ENCODE measurements around the gene GPRIN2.
"Not testable (repeated sequence)": the region's sequence is repeated elsewhere in the genome, so short reads cannot be mapped to it uniquely, and the experiment has no call there.

Gene GPRIN2

DNA sequence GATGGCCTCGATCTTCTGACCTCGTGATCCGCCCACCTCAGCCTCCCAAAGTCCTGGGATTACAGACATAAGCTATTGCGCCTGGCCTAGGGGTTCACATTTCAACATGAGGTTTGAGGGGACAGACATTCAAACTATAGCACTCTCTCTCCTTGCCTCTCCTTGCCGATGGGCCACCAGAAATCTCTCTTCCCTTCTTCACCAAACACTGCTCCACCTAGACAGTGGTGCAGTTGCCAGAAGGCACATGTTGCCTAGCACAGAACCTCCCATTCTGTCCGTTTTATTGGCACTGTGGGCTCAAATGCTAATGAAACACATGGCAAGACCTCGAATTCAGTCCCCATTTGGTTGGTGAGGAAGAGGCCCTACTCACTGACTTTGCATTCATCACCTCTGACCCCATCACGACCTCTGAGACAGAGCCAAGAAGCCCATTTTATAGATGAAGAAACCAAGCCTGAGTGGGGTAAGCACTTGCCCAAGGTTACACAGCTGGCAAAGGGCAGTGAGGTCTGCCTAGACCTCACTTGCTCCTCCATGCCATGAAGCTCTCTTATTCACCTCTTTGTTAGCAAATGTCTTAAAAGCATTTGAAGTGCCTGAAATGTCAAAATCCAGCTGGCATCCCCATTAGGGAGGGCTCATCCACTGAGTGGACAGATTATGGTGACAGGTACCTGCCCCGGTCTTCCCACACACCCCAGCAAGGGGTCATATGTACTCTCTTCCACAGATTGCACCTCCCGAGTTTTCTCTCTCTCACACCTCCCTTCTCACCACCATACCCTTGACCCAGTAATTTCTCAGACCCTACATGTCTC is 34.0 kb downstream of the GPRIN2 start:
- in situ Hi-C loops (cut with MboI; ENCODE audit: low sequenced_read_pairs), result no loop called here

DNA sequence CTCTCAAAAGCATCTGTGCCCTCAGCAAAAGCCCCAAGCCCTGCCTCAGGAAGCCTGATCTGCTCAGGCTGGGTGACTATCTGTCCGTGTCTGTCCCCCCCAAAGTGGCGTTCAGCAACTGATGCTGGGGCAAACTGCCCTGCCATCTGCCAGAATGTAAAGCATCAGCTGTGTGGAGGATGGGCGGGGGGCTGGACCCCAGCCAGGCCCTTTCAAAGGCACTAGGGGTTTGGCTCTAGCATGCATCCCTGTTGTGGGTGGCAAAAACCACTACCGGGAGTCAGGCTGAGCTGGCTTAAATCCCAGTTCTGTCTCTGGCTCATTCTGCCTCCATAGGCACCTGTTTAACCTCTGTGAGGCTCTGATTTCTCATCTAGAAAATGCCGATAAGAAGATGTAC is 35.5 kb downstream of the GPRIN2 start:
- in situ Hi-C loops (cut with MboI; ENCODE audit: low sequenced_read_pairs), result no loop called here

DNA sequence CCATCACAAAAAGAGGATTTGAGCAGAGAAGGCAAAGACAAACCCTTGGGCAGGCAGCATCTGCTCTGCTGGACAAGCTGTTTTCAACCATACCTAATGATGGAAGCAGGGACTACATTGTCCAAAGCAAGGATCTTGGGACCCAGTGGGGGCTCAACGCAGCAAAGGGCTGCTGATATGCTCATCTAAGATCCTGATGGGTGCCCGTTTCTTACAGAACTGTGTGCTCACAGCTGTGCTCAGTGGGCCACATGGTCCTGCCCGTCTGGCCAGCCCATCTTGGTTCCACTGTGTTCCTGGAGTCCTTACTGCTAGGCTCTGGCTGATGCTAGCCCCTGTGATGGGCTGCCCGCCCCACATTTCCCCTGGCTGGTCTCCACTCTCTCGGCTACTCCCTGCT is 36.1 kb downstream of the GPRIN2 start:
- in situ Hi-C loops (cut with MboI; ENCODE audit: low sequenced_read_pairs), result no loop called here

DNA sequence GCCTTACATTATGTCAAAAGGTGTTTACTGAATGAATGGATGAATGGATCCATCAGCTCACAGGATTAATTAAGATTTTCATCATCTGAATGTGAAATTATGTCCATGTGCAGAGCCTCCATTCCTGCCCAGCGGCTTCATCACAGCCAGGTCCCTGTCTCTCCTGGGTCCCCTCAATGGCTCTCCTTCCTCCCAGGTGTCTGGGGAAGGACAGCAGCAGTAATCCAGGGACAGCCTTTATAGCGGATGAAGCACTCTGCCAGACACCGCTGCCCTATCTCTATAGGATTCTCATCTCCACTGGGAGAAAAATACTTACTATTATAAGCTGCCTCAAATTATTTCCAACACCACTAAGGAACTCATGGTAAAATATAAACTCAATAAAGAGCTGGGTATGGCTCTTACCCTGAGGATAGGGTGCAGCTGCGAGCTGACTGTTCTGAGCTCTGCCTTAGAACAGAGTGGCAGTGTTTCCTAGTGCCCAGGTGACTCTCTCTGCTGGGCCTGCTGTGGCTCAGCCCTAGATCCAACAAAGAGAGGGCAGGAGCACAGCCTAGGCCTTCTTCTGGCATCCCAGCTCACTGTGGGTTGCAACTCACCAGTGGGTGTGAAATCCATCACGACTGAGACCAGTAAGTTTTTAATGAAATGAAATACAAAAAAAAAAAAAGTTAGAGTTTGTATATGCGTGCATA is 38.3 kb downstream of the GPRIN2 start:
- in situ Hi-C loops (cut with MboI; ENCODE audit: low sequenced_read_pairs), result no loop called here

DNA sequence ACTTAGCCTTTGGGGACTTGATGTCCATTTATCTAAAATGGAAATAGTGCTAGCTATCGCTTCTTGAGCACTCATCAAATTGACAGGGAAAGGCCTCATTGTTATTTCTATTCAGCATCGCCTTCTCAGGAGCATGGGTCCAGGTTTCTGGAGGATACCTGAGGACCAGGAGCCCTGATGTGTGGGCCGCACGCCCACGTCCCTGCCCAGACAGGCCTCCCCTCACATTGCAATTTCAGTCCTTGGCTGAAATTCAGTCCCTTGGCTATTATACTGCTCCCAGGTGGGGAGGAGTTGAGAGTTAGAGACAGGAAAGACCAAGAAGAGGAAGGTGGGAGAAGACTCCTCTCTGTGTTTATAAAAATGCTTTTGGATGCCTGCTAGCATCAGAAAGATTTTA is 38.9 kb downstream of the GPRIN2 start:
- in situ Hi-C loops (cut with MboI; ENCODE audit: low sequenced_read_pairs), result no loop called here

DNA sequence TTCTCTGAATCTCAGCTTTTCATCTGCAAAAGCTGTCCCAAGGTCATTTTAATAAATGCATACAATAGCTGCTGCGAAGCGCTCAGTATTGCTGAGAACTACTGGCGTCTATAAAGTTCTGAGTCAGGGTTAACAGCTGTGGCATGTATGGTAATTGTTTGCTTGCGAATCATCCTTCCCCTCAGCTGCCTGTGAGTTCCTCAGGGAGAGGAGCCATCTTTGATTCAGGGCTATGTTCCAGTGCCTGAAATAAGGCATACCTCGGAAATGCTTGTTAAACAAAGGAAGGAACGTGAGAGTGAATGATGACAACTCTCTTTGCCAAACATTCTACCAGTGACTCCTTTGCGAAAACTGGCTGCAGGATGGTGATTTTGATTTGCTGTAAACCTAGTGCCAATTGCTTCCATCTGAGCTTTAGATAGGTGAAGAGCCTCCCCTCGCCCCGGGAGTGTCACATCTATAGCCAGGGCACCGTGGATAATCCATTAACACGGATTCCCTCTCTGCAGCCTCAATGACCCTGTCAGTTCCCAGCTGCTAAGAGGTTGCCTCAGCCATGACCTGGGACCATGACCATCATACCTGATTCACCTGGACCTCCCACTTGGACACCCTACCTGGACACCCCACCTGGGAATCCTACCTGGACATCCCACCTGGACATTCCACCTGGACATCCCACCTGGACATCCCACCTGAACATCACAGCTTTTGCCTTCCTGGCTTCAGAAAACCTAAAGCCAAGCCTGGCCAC is 39.6 kb downstream of the GPRIN2 start:
- in situ Hi-C loops (cut with MboI; ENCODE audit: low sequenced_read_pairs), result no loop called here

DNA sequence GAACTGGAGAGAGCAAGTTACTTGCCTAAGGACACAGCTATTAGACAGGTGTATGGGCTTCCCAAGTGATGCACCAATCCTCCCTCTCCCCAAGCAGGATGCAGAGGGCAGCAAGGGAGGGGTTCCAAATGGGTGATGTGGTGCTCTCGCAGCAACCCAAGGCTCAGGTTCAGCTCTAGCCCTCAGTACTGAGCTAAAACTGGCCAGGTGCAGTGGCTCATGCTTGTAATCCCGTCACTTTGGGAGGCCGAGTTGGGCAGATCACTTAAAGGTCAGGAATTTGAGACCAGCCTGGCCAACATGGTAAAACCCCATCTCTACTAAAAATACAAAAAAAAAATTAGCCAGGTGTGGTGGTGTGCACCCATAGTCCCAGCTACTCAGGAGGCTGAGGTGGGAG is 40.7 kb downstream of the GPRIN2 start:
- in situ Hi-C loops (cut with MboI; ENCODE audit: low sequenced_read_pairs), result no loop called here

DNA sequence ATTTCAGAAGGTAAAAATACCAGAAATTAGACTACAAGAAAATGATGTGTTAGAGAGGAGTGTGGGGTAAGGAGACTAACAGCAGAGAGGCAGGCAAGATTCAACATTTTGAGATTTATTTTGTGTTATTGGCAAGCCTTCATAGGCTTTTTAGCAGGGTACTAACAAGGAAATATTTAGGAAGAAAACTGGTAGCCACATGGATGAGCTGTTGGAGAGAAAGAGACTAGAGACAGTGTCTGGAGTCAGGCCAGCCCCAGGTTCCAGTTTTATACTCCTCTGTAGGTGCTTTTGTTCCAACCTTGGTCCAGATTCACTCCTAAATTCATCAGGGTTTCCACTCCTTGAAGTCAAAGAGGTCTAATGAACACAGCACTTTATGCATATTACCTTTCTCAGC is 41.1 kb downstream of the GPRIN2 start:
- in situ Hi-C loops (cut with MboI; ENCODE audit: low sequenced_read_pairs), result no loop called here

DNA sequence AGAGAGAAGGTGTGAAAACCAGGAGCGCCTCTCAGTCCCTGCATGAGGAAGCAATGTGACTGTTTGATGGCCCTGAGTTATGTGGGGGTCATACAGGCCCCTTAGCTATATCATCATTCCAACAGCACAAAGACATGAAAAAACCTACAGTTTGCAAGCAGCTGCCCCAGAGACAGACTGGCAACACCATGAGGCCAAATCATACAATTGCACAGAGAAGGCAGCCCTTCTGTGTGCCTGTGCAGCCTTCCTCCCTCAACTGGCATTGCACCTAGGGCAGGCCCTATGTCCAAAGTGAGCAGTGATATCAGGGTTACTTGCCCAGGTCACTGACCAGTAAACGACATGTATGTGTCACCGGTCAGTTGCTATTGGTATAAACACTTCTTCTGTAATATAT is 41.6 kb downstream of the GPRIN2 start:
- in situ Hi-C loops (cut with MboI; ENCODE audit: low sequenced_read_pairs), result no loop called here

DNA sequence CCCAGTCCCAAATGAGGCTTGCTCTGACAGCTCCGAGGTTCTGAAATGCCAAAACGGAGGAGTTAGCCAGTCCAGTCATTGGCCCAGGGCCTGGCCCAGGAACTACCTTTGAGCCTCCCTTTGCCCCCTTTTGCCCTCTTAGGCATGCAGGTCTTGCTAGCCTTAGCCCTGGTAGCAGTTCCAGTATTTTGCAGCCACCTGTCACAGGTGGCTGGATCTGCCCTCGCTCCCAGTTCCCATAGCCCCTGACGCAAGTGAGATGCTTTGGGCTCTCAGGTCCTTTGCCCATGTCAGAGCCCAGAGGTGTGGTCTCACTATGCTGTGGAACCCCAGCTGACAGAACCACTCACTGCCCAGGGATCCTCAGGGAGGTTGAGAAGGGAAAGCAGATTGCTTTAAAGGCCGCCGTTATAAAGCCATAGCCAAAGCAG is 42.0 kb downstream of the GPRIN2 start:
- in situ Hi-C loops (cut with MboI; ENCODE audit: low sequenced_read_pairs), result no loop called here

DNA sequence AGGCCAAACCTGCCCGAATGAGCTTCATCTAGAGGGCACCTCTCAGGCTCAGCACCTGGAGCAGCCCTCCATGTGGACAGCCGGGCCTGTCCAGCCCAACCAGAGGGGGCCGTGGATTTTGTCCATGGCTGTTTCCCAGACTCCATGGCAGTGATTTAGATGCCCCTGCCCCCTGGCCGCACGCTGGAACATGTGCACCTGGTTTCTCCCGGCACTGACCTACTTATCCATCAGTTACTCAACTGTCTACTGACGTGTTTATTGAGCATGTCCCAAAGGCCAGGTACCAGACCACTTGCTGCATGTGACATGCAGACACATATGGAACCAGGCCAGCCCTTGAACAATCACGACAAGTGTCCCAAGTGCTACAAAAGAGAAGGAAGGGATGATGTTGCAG is 43.1 kb downstream of the GPRIN2 start:
- in situ Hi-C loops (cut with MboI; ENCODE audit: low sequenced_read_pairs), result not testable (repeated sequence)

DNA sequence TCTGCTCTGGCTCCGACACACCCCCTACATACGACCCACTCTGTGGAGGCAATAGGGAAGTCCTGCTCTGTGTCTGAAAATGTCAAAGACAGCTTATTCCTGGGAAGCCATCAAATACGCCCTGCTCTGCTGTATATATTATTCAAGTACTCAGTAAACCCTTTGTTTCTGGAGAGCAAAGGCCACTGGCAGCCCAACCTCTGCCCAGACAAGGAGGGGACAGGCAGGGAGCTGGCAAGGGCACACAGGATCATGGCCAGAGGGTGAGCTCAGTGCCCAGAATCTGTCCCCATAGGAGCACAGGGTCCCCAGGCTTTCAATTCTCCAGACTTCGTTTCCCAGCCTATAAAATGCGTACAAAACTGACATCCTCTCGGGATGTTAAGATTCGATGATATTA is 43.7 kb downstream of the GPRIN2 start:
- in situ Hi-C loops (cut with MboI; ENCODE audit: low sequenced_read_pairs), result not testable (repeated sequence)

DNA sequence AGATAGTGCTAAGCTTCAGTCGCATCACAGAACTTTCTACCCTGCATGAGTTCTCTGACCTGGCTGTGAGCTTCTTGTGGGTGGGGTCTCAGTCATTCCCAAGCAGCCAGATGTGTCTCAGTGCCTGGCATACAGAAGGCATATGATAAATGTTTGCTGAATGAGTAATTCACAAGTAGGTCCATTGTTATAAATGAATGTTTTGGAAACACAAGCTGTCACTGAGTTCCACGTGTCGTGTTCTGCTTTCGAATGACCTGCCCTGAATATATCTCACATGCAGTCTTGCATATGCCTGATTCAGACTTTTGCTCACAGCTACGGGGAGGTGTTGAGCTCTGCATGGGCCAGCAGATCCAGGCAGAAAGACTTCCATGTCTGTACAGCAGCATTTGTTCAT is 44.5 kb downstream of the GPRIN2 start:
- in situ Hi-C loops (cut with MboI; ENCODE audit: low sequenced_read_pairs), result not testable (repeated sequence)

Measured in hTERT RPE-1 (cell line).